GM21737 (cell line): ENCODE results near the gene FRMD5.
"Not testable (repeated sequence)": the region's sequence is repeated elsewhere in the genome, so short reads cannot be mapped to it uniquely, and the experiment has no call there.

ENCODE experiments used
- ATAC-seq: cut with Tn5 transposase; IDR thresholded peaks from one replicate; pipeline ENCODE4 v1.9.1; 2021; ENCODE audit warnings: mild to moderate bottlenecking, moderate library complexity; ENCODE audit not compliant: unreplicated experiment

Gene FRMD5

DNA sequence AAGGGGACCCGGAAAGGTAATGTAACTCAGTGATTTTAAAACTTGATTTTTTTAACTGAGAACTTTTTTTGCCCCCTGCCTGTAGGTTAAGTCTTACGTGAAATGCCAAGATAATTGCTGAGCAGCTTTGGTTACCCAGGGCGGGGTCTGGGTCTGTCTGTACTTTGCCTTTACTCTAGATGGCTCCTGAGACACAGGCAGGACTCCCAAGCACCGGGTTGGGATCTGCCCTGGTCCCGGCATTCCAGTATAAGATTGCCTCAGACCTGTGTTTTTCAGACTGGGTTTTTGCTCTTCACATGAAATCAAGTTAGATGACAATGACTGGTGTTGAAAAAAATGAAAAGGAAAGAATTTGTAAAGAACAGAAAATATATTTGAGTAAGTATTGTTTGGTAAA, 328.0 kb downstream of the FRMD5 start:
- no peak for ATAC-seq

DNA sequence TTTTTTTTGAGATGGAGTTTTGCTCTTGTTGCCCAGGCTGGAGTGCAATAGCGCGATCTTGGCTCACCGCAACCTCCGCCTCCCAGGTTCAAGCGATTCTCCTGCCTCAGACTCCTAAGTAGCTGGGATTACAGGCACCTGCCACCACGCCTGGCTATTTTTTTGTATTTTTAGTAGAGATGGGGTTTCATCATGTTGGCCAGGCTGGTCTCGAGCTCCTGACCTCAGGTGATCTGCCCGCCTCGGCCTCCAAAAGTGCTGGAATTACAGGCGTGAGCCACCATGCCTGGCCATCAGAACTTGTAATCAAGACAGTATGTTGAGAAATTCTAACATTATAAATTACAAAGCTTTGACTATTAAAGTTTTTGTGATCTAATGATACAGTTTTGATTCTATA, 328.4 kb downstream of the FRMD5 start:
- ATAC-seq: not testable (repeated sequence)

DNA sequence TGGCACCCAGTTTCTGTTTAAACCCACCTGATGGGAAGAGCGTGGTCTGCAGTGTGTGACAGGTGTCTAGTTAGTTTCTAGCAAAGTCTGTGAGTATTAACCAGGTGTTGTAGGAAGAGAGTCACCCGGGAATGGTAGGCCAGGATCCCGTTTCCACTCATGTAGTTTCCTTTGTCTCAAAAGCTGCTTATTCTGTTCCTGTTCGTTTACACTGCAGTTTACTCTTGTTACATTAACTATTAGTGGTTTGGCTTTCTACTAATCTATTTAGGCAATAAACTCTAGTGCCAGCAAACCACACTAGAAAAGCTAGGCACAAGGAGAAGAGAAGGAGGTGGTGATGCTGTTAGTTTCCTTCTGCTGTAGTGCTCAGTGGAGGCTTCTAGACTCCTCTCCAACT, 335.5 kb downstream of the FRMD5 start:
- ATAC-seq: no peak

DNA sequence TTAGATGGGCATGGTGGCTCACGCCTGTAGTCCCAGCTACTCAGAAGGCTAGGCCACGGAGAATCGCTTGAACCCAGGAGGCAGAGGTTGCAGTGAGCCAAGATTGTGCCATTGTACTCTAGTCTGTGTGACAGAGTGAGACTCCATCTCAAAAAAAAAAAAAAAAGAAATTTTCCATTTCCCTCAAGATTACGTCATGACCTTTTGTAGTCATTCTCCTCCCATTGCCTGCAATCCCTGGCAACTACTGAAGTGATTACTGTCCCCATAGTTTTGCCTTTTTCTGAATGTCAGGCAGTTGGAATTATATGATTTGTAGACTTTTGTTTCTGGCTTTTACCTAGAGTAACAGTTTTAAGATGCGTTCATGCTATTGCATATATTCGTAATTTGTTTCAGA, 340.3 kb downstream of the FRMD5 start:
- no peak for ATAC-seq

DNA sequence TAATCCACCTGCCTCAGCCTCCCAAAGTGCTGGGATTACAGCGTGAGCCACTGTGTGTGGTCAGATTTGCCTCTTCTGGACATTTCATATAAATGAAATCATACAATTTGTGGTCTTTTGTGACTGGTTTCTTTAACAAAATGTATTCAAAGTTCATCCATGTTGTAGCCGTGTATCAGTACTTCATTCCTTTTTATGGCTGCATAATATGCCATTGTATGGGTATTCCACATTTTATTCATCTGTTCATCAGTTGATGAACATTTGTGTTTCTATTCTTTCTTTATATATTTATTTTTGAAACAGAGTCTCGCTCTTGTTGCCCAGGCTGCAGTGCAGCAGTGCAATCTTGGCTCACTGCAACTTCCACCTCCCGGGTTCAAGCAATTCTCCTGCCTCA, 342.5 kb downstream of the FRMD5 start:
- ATAC-seq: no peak

DNA sequence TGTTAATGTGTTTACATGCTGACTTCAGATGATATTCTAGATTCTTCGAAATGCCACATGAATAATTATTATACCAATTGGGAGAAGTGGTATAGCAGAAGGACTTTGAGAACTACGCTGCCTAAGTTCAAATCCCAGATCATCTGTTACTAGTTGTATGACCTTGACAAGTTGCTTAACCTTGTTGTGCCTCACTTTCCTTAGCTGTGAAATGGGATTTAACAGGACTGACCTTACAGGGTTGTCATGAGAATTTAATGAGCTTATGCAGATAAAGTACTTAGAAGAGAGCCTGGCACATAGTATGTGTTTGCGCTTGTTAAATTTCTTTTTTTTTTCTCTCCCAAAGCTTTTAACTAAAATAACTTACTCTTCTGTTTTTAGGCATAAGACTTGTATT, 343.8 kb downstream of the FRMD5 start:
- ATAC-seq: no peak

DNA sequence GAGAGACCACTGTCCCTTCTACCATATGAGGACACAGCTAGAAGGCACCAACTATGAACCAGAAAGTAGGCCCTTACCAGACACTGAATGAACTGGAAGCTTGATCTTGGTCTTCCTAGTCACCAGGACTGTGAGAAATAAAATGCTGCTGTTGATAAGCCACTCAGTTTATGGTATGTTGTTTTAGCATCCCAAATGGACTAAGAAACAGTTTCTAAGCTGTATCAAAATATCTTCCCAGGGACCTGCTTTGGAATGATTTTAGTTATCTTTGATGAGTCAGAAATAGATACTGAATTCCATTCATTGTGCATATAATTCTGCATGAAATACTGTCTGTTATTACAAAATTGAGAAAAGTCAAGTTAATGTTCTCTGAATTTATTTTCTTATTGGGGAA, 349.6 kb downstream of the FRMD5 start:
- no peak for ATAC-seq

DNA sequence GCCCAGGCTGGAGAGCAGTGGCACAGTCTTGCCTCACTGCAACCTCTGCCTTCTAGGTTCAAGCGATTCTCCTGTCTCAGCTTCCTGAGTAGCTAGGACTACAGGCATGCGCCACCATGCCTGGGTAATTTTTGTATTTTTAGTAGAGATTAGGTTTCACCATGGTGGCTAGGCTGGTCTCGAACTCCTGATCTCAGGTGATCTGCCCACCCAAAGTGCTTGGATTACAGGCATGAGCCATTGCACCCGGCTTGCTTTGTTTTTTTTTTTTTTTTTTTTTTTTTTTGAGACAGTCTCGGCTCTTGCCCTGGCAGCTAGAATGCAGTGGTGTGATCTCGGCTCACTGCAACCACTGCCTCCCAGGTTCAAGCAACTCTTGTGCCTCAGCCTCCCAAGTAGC, 362.6 kb downstream of the FRMD5 start:
- ATAC-seq: not testable (repeated sequence)

DNA sequence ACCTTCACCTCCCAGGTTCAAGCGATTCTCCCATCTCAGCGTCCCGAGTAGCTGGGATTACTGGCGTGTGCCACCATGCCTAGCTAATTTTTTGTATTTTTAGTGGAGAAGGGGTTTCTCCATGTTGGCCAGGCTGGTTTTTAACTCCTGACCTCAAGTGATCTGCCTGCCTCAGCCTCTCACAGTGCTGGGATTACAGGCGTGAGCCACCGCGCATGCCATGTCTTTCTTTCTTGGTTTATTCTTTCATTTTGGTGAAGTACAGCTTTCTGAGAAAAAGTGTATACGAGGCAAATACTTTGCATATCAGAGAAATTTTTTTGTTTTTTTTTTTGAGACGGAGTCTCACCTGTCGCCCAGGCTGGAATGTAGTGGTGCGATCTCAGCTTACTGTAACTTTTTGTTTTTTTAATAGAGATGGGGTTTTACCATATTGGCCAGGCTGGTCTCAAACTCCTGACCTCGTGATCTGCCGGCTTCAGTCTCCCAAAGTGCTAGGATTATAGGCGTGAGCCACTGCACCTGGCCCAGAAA, 363.5 kb downstream of the FRMD5 start:
- not testable (repeated sequence) for ATAC-seq

DNA sequence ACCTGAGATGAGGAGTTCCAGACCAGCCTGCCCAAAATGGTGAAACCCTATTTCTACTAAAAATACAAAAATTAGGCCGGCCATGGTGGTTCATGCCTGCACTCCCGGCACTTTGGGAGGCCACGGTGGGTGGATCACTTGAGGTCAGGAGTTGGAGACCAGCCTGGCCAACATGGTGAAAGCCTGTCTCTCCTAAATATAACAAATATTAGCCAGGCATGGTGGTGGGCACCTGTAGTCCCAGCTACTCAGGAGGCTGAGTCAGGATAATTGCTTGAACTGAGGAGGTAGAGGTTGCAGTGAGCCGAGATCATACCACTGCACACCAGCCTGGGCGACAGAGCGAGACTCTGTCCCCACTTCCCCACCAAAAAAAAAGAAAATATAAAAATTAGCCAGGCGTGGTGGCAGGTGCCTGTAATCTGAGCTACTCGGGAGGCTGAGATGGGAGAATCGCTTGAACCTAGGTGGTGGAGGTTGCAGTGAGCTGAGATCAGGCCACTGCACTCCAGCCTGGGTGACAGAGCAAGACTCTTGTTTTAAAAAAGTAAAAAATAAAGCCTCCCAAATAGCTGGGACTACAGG, 364.3 kb downstream of the FRMD5 start:
- not testable (repeated sequence) for ATAC-seq

DNA sequence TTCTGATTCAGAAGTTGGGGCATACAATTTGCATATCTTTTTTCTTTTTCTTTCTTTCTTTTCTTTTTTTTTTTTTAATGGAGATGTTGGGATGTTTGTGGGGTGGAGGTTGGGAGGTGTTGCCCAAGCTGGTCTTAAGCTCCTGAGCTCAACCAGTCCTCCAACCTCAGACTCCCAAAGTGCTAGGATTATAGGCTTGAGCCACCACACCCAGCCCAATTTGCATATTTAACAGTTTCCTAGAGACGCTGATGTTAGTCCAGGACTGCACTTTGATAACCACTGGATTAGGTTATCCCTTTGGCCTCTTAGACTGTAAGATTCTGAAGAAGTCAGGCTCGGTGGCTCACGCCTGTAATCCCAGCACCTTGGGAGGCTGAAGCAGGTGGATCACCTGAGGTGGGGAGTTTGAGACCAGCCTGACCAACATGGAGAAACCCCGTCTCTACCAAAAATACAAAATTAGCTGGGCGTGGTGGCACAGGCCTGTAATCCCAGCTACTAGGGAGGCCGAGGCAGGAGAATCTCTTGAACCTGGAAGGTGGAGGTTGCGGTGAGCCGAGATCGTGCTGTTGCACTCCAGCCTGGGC, 365.0 kb downstream of the FRMD5 start:
- not testable (repeated sequence) for ATAC-seq

DNA sequence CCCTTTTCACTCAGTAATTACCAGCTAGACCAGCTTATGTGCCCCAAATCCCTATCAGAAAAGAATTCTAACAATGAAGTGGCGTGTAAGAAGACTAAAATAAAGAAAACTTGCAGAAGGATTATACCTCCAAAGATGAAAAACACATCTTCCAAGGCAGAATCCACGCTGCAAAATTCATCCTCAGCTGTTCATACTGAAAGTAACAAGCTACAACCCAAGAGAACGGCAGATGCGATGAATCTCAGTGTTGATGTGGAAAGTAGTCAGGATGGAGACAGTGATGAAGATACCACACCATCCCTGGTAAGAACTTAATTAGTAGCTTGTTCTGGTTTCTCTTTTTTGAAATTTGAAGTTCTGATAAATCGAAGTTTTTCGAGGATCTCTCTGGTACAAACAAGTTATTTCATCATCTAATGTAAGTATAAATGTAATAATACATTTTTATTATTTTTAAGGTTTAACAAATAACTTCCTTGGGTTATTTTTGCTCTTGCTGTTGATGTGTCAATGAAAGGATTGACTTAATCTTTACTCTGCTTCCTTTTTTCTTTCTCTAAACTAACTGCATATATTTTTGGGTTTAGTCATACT, 366.9 kb downstream of the FRMD5 start:
- no peak for ATAC-seq

DNA sequence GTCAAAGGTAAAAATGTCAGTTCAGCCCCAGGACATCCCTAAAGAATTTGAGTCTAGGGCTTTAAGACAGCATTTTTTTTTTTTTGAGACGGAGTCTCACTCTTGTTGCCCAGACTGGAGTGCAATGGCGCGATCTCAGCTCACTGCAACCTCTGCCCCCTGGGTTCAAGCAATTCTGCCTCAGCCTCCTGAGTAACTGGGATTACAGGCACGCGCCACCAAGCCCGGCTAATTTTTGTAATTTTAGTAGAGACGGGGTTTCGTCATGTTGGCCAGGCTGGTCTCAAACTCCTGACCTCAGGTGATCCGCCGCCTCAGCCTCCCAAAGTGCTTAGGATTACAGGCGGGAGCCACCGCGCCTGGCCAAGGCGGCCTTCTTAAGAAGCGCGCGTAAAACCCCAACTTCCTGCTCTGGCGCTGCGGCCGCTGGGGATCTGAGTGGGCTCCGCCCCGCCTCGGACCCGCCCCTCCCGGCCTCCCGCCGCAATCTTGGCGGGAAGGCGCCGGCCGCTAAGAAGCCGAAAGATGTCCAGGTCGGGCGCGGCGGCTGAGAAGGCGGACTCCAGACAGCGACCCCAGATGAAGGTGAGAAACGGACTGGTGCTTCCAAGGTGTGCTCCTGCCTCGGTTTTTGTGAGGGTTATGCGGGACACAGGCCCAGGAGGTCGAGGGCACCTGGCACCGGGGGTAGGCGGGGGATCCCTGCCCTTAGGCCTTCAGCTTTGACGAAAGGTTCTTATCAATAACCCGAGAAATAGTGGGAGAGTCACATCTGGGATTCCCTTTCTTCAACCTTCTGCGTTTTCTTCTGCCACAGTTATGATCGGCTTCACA, 368.3 kb downstream of the FRMD5 start, which contains the start of gene WDR76:
TSS of gene WDR76 (plus strand) at position 495 of the 834 bp plus-strand sequence. CDS start at position 526, 31 bp downstream.
- peak; percentile 71 for ATAC-seq

DNA sequence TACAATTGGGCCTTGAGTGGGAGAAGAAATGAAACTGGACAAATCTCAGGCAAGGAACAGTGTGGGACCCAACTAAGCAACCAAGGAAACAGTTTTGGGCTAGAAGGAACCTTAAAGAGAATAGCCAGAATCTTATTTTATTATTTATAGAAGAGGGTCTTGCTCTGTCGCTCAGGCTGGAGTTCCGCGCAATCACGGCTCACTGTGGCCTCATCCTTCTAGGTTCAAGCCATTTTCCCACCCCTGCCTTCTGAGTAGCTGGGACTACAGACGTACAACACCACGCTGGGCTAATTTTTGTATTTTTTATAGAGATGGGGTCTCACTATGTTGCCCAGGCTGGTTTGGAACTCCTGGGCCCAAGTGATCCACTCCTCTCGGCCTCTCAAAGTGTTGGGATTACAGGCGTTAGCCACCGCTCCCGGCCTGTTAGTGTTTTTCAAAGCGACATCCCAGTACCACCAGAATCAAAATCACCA, 369.0 kb downstream of the FRMD5 start:
- no peak for ATAC-seq

DNA sequence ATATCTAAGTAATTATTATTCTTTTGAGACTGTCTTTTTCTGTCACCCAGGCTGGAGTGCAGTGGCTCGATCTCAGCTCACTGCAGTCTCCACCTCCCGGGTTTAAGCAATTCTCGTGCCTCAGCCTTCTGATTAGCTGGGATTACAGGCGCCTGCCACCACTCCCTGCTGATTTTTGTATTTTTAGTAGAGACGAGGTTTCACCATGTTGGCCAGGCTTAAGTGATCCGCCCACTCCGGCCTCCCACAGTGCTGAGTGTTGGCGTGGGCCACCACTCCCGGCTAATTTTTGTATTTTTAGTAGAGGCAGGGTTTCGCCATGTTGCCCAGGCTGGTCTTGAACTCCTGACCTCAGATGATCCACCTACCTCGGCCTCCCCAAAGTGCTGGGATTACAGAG, 369.8 kb downstream of the FRMD5 start:
- ATAC-seq: not testable (repeated sequence)

DNA sequence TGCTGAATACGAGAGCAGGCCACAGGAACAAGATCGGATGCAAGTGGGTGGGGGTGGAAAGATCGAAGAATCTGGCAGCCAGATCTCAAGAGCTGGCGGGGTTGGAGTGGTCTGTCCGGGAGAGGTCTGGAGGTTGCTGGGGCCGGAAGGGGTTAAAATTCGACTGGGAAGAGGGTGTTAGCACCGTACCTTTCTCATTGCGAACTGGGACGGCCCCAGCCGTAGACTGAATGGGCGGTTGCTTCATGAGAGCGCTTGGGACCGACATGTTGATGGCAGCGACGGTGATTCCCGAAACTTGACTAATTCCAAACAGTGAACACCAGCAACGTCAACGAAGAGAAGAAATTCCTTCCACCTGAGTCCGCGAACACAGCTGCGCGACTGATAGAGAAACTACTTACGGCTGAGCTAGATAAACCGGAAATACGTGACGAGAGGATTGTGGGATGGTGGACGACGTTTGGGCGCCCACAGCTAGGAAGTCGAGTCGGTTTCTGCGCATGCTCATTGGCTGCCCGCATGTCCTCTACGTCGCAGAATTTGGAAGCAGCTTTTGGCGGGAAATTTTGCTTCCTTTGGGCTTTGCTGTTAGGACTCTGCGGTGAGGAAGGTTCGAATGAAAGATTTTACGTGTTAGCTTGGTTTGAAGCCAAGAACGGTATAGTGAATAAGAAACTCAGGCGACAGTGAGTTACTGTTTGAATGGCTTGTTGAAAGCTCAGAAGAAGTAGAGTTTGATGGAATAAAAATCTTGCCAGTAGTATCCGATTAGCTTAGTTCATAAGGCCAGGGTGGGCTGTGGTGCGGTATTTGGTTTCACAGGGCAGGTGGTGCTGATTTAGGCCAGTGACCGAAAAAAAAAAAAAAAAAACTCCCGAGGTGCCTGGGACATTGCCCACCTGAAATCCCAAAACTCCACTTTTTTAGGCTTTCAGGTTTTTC, 370.5 kb downstream of the FRMD5 start, which contains the start of gene MFAP1:
TSS of gene MFAP1 (minus strand) at position 389 of the 945 bp plus-strand sequence. CDS start at position 268, 121 bp downstream.
- ATAC-seq: peak; percentile 70

DNA sequence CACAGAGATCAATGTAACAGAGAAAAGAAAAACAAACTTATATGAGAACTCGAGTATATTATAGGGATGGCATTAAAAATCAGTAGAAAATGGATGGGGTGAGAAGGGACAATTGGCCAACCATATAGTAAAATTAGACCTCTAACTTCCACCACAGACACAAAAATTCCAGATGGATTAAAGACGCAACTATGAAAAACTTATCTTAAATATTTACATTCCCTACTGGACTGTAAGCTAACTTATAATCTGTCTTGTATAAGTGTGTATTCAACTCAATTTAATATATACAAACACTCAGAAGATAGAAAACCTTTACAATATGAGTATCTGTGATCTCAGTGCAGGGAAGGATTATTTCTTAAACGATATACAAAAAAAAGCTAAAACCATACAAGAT, 373.6 kb downstream of the FRMD5 start:
- no peak for ATAC-seq
